ENCODE measurements around the gene ATF7IP2.

DNA sequence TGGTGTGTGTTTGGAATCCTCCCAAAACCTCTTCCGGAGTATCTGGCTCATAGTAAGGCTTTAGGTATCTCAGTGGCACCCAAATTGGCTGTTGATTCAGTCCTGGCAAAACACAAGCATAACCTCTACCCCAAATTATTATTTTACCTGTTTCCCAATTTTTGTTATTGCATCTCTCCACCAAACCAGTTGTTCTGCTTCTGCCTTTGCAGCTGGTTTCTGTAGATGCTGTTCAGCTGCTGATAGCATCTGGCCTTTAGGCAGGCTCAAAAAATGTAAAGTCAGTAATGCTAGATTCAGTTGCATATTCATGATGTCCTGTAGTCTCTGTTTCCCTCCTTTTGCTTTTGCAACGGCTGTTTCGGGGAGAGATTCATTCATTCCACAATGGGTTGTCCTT lies 33.8 kb downstream of the ATF7IP2 start:
- TF ChIP-seq, protein P1, sequence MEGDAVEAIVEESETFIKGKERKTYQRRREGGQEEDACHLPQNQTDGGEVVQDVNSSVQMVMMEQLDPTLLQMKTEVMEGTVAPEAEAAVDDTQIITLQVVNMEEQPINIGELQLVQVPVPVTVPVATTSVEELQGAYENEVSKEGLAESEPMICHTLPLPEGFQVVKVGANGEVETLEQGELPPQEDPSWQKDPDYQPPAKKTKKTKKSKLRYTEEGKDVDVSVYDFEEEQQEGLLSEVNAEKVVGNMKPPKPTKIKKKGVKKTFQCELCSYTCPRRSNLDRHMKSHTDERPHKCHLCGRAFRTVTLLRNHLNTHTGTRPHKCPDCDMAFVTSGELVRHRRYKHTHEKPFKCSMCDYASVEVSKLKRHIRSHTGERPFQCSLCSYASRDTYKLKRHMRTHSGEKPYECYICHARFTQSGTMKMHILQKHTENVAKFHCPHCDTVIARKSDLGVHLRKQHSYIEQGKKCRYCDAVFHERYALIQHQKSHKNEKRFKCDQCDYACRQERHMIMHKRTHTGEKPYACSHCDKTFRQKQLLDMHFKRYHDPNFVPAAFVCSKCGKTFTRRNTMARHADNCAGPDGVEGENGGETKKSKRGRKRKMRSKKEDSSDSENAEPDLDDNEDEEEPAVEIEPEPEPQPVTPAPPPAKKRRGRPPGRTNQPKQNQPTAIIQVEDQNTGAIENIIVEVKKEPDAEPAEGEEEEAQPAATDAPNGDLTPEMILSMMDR (optimal IDR thresholded peaks at IDR 0.05 in 1 of 3, IDR thresholded peaks at IDR 0.05 in 1 of 3, conservative IDR thresholded peaks at IDR 0.05 in 1 of 3; ENCODE audit: extremely low read depth in 1 of 3, insufficient read depth in 2 of 3, low read length in 3 of 3): no peak
- no peak for TF ChIP-seq EZH2 (IDR thresholded peaks at IDR 0.05; ENCODE audit: low read length)

Data from keratinocyte (primary cell).